Hypothalamus (tissue), 51 donors: ENCODE data around the gene STK25.

ENCODE experiments used
- DNase-seq, 51 donors: peaks; one replicate each; lab custom pipeline; 2025; lab: John Stamatoyannopoulos, UW

STK25 gene

GRCh38 chr2:241496003-241496707, 12.2 kb downstream of the STK25 start:
- DNase-seq: no peak

GRCh38 chr2:241495172-241496002, 13.0 kb downstream of the STK25 start:
- DNase-seq: no peak

DNA sequence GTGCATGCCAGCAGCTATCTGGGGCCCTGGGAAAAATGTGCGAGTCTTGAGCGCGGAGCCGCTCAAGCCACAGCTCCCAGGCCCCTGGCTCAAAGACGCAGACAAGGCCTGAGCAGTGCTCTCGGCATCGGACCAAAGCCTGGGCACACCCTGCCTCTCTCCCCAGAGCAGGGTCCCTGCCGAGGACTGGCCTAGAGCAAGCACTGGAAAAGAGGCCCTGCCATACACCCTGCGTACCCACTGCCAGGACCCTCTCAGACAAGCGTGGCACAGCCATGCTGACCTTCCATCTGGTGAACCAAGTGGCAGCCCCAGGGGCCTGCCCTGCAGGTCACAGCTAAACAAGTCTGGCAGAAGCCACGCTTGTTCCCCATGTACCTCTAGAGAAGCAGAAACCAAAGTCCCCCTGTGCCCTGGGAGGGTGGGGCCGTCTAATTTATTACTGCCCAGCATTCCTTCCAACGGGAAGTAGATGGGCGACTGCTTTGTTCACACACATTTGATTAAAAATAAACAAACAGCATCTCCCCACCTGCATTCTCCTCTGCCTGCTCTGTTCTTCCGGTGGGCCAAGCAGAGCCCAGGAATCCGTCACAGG, 14.0 kb downstream of the STK25 start:
- no peak for DNase-seq

GRCh38 chr2:241493092-241493491, 15.3 kb downstream of the STK25 start:
- DNase-seq: no peak

DNA sequence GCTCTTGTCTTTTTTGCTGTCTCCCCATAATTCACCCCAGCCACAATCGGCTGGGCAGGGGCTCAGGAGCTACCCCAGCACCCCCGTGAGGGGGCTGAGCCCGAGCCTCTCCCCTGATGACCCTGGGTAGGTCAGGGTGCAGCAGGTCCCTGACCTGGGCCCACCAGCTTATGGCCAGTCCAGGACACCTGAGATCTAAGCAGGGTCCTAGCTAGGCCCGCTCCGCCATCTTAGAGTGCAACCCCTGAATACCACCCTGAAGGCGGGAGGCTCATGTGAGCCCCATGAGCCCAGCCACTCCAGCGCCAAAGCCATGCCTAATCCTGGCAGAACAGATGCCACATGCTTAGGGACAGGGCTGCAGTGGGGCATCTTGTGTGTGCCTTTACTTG, 16.2 kb downstream of the STK25 start:
- no peak for DNase-seq

DNA sequence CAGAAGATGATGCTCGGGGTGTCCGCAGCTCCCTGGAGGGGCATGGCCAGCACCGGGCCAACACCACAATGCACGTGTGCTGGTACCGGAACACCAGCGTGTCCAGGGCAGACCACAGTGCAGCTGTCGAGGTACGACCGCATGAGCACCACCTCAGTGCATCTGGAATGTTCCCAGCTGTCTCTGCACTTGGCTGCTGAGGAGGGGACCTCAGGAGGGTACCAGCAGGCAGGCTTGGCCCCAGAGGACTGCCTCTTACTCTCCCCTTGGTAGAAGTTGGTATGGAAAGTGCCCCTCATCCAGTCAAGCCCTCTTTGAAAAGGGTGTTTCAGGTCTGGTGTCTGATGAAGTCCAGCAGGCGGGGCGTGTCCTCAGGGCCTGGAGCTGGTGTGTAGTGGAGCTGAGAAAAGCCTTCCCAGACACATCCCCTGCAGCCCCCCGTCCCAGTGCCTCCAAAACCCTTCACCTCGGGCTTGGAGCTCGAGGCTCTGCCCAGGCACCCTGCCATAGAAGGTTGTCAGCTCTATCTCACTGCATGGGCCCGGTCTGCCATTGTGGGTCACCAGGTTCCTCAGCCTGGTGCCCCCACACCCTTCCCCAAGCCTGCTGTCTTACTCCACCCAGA, 16.7 kb downstream of the STK25 start:
- DNase-seq: no peak

DNA sequence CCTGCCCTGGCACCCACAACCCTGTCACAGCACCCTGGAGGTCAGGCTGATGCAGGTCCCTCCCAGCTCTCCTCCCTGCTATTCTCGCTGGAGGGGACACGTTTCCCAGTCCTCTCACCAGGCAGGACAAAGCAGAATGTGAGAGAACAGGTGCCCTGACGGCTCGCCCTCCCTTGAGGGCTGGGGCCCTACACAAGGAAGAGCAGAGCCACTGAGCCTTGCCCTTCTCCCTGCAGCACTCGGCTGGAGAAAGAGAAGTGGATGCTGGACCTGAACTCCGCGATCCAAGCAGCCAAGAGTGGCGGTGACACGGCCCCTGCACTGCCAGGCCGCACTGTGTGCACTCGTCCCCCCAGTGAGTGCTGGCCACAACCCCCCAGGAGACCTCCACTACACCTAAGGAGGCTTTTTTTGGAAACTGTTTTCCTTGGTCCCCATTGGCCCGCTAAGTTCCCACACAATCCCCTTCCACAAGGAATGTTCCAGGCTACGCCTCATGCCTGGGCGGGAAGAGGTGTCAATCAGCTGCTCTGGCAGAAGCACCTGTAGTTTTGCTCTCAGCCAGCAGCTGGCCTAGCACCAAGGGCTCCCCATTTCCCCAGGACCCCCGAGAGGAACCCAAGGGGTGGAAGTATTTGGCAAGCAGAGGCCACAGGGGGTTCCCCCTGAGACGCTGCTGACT, 17.4 kb downstream of the STK25 start:
- no peak for DNase-seq

GRCh38 chr2:241489733-241490680, 18.4 kb downstream of the STK25 start:
- no peak for DNase-seq

DNA sequence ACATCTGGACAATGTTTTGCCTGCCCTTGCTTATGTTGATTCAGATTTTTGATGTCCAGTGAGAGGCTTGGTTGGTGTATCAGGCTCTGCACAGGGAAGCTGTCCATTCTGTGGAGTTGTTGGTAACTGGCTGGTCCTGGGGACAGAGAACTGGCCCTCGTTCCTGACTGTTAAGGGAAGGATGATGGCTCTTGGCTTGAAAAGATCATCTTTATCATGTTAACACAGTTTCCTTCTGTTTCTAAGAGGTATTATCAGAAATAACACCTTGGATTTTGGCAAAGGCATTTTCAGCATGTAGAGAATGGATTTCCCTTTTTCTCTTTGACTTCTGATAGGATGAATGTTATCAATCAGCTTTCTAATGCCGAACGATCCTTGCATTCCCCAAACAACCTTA, 19.3 kb downstream of the STK25 start:
- DNase-seq: no peak

DNA sequence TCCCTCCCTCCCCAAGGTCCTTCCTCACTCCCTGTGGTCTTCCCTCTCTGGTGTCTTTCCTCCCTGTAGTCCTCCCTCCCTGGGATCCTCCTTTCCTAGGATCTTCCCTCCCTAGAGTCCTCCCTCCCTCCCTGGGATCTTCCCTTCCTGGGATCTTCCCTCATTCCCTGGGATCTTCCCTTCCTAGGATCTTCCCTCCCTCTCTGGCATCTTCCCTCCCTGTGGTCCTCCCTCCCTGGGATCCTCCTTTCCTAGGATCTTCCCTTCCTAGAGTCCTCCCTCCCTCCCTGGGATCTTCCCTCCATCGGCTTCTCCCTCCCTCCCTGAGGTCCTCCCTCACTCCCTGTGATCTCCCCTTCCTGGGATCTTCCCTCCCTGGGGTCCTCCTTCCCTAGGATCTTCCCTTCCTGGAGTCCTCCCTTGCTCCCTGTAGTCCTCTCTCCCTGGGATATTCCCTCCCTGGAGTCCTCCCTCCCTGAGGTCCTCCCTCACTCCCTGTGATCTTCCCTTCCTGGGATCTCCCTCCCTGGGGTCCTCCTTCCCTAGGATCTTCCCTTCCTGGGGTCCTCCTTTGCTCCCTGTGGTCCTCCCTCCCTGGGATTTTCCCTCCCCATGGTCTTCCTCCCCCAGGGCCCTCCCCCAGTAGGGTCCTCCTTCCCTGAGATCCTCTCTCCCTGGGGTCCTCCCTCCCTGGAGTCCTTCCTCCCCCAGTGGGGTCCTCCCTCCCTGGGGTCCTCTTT, 23.0 kb downstream of the STK25 start:
- DNase-seq: no peak

- DNase-seq: no peak
Observed at GRCh38 chr2:241483305-241483704, 25.1 kb downstream of the STK25 start.

DNA sequence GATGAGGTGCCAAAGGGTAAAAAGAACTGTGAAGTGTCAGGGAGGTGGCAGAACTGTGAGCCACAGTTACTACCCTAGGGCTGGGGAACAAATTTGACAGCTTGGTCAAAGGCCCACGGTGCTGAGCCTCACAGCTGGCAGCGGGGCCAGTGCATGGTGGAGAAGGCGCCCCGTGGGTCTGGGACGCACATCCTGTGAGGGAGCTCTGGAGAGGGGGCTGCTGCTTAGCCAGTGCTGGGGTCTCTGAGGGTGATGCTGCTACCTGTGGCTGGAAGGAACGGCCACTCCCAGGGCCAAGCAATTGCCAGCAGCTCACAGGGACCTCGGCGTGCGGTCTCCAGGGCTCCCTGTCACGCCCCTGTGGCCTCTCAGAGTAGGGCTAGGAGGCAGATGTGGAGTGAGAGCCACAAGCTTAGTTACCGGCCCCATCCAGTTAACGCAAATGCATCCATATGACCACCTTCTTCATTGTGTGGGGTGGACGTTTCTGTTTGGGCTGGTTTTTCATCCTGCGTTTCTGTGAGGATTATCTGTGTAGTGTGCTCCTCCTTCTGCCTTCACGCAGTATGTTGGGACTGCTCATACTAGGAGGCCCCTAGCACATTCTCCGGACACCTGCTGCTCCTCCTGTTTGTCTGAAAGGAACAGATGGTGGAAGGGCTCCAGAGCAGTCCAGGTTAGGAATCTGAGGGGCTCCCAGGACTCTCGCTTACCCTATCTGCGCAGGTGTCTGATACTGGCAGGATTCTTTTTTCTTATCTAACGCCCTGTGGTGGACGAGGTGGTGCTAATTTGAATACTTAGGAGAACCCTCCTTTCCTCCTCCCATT, 26.0 kb downstream of the STK25 start:
- no peak for DNase-seq

GRCh38 chr2:241481687-241482086, 26.7 kb downstream of the STK25 start:
- no peak for DNase-seq

GRCh38 chr2:241479026-241479898, 29.1 kb downstream of the STK25 start:
- DNase-seq: no peak

GRCh38 chr2:241478166-241478565, 30.2 kb downstream of the STK25 start:
- no peak for DNase-seq

GRCh38 chr2:241475267-241475666, 33.1 kb downstream of the STK25 start:
- no peak for DNase-seq

DNA sequence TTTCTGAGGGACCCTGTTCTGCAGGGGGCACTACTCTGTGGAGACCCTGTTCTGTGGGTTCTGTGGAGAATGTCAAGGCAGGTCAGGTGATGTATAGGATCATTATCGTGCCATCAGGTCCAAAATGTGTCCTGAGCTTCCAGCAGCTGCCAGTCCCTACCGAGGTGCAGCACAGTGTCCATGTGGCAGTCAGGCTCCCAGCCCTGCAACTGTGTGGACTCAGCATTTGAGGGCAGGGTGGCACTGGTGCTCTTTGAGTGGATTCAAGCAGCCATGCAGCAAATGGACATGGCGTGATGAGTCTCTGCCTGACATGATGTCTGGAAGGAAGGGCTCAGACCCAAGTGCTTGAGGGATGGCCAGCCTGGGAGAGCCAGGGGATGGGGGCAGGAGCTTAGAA, 35.0 kb downstream of the STK25 start:
- no peak for DNase-seq
